Dermis microvascular lymphatic vessel endothelial cell (primary cell): ENCODE measurements around the gene CMTM1. TPM values are rescaled to one million over a fixed set of nuclear protein-coding genes. Genes with fewer than 3 reads are reported as not detected.
"Not testable (repeated sequence)": the region's sequence is repeated elsewhere in the genome, so short reads cannot be mapped to it uniquely, and the experiment has no call there.

Experiments
- DNase-seq, 2 donors: peaks; one replicate each; pipeline versions ENCODE4 v3.0.0 to v3.0.0-alpha.2; 2010; ENCODE audit warnings: low read depth in 2 of 2
- total RNA-seq: library from RNA; depleted of rRNA; stranded (reverse); fragments of >200 nt; gene quantifications from 2 replicates; pipeline ENCODE4 v1.2.1, GENCODE V29; 2014

CMTM1 gene
- total RNA-seq, 1 donor from 2014 or later = 1.9 TPM

DNA sequence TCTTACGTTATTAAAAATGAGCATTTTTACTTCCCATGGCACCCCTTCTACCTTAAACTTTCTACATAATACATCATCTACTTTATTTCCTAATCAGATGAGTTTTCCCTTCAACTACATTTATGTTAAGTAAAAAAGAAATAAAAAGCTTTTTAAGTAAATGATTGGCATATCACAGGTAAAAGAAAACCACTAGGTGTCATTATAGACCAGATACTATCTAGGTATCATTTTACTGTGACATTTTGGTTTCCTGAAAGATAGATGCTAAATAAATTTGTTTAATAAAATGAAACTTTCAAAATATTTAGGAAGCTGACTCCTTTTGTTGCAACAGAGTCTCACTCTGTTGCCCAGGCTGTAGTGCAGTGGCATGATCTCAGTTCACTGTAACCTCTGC lies 3.8 kb upstream of the CMTM1 start:
- DNase-seq = no peak

DNA sequence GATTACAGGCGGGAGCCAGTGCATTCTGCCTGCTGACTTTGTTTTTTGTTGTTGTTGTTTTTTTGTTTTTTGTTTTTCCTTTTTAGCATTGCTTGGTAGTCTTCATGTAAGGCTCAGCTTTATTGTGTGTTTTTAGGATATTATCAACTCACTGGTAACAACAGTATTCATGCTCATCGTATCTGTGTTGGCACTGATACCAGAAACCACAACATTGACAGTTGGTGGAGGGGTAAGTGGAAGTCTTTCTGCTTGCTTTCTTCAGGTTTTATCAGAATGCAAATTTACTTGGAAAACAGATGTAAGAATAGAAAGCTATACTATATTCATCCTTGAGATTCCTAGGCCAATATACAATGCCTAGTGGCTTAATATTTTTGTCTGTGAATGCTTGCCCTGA lies 3.3 kb upstream of the CMTM1 start:
- DNase-seq = no peak

DNA sequence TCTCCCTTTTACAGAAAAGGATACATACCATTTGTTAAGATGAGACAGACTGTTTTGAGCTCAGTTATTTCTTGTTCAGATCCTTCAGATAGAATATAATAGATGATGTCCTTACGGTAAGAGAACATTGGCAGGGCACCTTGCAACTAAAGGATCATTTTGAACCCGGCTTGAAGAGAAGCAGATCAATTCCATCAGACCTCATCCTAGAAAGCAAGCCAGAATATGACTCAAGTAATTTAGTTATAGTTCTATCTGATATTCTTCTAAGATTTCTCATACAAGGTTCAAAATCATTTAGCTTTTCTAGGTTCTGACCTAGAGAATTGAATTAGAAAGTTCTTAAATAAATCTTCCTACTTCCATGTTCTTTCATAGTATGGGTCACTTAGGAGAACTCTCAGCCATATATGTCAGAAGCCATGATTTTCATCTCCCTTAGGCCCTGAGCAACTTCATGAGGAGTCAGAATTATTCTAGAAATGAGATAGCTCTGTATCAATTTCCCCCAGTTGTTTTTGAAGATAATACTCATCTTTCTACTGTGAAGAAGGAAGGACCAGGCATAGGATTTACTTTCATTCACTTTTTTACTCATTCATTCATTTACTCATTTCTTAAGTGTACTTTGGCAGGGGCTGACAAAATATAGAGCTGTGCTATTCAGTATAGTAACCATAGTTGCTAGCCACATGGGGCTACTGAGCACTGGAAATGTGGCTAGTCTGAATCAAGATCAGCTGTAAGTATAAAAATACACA lies 2.5 kb upstream of the CMTM1 start:
- no peak for DNase-seq

DNA sequence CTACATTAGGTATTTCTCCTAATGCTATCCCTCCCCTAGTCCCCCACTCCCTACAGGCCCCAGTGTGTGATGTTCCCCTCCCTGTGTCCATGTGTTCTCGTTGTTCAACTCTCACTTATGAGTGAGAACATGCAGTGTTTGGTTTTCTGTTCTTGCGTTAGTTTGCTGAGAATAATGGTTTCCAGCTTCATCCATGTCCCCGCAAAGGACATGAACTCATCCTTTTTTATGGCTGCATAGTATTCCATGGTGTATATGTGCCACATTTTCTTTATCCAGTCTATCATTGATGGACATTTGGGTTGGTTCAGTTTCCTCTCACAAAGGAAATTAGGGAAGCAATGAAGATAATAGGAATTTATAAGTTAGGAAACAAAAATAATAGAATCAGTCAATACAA lies 1.0 kb downstream of the CMTM1 start:
- not testable (repeated sequence) for DNase-seq

DNA sequence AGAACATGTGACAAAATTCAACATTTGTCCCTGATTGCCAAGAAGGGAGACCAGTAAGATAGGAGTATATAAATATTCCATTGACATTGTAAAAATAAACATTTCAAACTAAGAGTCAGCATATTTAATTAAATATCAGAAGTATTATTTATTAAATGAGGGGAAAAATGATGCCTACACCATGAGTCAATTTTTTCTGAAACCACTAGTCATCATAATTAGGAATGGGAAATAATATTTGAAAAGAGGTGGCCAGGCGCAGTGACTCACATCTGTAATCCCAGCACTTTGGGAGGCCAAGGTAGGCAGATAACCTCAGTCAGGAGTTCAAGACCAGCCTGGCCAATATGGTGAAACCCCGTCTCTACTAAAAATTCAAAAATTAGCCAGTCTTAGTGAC lies 2.1 kb downstream of the CMTM1 start:
- no peak for DNase-seq

DNA sequence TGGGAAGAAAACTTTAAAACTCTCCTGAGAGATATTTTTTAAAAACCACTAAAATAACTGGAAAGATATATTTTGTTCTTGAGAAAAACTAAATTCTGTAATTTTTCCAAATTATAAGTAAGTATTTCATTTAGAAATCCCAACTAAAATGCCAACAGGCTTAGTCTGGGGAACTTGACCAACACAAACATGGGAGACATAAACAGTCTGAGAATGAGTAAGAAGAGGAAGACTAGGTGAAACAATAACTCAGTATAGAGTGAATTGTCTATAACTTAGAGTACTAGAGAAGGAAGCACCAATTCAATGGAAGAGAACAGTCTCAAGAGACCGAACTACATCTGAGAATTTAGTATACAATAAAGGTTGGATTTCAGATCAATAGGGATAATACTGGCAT lies 2.9 kb downstream of the CMTM1 start:
- peak in 1 of 2 donors; percentile 47 for DNase-seq

DNA sequence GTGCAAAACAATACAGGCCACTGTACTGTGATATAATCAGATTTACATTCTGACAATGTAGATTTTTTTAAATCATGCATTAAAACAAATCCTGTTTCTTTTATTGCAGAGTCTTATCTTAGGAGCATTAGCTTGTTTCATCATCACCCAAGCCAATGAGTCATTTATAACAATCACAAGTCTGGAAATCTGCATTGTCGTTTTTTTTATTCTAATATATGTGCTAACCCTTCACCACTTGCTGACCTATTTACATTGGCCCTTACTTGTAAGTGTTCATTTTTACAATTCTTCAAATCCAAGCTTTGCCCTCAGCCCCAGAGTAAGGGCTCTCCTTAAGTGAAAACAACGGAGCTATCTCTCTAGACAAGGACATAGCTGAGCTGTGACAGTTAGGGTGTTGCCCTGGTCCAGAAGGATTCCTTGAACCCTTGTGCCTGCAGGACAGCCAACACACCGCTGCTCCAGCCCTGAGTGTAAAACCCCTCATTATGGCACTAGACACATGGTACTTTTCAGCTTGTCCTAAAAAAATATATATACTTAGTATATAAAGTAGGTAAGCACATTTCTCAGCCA lies 3.7 kb downstream of the CMTM1 start:
- DNase-seq = peak in 1 of 2 donors; percentile 57

DNA sequence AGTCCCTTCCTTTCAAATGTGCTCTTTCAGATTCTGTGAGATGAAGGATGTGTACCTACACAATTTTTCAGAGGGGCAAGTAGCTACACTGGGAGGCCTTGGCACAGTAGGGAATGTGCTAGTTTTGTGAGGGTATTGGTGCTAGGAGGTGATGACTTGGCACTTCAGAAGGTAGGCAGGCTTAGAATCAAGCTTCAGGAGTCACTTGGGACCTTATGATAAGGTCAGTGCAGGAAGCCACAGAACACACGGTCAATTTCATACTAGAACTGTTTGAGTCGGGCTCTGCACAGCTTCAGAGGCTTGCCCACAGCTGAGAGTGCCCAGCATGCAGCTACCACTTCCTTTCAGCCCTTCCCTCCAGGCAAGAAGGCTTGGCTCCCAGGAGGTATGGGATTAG lies 6.1 kb downstream of the CMTM1 start:
- DNase-seq = no peak

DNA sequence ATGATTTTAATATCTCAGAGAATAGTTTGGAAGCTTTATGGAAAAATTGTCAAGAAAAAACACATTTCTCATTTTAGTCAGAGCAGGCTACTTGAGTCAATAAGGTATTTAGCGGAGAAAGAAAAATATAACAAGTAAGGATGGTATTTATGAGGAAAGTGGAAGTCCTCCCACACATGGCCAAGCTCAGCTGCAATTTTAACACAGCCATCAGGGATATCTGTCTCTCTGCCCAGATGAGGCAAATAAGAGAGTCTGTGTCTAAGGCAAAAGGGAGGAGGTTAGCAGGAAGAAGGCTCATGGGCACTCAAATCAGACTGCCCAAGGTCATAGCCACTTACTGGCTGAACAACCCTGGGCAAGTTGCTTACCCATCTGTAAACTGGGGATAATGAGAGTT lies 7.8 kb downstream of the CMTM1 start:
- no peak for DNase-seq

DNA sequence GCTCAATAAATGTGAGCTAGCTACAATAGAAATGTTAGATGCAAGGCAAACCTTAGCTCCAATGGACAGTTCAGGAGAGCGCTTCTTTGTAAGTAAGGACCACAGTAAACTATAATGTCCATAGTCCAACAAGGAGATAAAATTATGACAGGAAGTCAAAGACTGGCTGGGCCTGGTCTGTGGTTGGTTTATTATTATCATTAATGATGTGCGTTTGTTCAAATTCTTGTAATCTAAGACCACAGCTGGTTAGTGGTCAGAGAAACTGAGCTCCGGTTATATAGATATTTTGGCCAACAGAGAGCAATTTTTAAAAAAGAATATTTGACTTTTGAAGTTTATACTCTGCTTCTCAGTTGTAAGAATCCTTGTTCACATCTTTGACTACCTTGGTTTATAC lies 8.3 kb downstream of the CMTM1 start:
- DNase-seq = no peak

DNA sequence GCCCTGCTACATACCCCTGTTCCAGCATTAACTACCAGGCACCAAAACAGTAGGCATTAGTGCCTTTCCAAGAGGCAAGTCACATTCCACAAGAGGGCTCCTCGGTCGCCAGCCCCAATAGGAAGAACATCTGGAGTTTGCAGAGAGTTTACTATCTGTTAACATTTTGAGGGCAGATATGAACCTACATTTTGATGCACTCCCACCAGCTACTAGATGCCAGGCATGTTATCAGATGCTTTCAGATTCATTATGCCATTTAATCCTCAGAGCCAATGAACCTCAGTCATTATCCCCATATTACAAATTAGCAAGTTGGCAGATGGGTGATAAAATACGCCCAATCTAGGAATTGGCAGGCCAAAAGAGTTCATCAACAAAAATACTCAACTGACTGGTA lies 8.8 kb downstream of the CMTM1 start:
- no peak for DNase-seq

DNA sequence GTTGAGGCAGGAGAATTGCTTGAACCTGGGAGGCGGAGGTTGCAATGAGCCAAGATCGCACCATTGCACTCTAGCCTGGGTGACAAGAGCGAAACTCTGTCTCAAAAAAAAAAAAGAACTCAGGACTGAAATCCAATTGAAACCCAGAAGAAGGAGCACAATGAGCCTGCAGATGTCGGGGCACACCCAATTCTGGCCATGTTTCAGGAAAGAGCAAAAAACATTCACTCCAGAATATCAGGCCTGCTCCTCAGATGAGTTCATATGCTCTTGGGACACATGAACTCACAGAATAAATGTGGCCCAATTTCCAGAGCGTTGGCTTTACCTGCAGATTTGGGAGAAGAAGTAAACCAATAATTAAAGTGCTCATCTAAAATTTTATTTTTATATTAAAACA lies 10.1 kb downstream of the CMTM1 start:
- no peak for DNase-seq

DNA sequence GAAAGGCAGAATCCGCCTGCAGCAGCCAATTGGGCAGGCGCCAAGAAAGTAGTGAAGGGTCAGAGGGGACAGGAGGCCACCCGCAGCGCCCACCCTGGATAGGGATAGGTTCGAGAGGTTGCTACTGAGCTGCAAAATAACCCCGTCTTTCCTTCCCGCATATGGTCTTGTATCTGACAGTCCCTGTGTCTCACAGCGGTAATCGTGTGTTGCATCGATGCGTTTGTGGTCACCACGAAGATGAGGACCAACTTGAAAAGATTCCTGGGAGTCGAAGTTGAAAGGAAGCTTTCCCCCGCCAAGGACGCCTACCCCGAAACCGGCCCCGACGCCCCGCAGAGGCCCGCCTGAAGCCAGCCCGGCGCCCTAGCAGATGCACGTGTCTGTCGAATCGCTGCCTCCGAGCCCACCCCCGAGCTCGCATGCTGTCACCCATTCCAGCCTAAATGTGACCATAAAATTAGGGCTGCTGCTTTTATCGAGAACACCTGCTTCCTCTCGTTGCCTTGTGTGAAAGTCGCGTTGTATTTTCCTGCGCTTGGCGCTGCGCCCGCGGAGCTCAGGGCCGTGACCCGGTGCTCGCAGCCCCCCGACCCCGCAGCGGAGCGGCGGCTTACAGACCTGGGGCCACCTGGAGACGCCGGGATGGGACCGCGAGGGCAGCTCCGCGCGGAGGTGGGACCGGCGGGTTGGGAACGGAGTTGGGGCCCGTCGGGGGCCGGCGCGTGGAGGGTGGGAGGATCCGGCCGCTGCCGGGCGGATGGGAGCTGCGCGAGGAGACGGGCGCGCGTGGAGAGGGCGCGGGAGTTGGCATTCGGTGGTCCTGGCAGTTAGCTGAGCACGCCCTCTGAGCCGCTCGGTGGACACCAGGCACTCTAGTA lies 12.7 kb downstream of the CMTM1 start, which contains the start of gene CMTM2:
CMTM2 (plus strand) TSS at position 813 of the 881 bp plus-strand sequence. CDS start 145 bp downstream, outside the sequence.
- peak in 1 of 2 donors; percentile 30 for DNase-seq

DNA sequence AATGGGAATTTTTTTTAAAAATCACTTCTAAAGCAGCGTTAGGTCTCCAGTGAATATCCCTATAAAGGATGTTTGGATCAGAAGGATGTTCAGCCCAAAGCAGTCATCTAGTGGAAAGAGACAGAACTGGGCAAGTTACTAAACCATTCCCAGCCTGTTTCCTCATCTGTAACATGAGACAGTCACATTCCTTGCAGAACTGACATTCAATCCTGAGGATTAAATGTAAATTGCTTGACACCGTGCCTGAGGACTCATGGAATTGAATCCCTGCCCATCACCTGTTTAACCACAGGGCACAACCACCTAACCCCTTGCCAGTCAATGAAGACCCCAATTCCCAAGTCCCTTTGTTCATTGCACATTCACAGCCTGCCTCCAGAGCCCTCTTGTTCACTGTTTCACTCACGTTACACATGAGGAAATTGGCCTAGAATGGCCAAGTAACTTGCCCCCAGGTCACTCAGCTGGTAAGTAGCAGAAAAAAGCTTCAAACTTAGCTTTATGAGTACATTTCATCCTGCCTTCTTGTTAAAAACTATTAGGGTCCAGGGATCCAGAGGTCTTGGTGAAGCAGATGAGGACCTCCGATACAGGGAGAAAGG lies 14.5 kb downstream of the CMTM1 start:
- DNase-seq = no peak

DNA sequence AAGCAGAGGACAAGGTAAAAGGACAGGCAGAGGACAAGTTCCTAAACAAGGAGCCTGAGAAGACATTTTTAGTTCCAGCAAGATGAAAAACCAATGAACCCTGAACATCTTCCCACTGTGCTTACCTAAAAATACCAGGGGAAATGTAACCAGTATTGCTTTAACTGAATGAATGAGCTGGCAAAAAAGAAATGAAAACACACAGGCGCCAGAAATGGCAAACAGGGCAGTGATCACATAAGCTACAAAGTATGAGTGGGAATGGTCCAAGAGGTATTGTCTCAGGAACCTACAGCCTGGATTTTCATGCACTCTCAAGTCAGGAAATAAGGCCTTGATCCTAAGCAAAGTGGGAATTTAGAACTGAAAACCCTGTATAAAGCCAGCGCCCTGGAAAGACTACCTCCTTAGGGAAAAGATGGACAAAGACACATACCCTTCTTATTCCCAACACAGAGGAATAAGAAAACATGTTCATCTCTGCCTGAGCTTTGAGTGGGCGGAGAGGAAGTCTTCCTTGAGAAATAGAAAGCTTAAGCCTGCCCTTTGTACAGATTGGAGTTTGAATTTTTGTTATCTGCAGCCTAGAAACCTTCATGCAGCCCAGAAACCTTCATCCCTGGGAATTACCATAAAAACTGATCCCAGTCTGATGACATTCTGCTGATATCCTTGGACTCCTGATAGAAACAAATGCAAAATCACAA lies 15.2 kb downstream of the CMTM1 start:
- peak in 1 of 2 donors; percentile 10 for DNase-seq

DNA sequence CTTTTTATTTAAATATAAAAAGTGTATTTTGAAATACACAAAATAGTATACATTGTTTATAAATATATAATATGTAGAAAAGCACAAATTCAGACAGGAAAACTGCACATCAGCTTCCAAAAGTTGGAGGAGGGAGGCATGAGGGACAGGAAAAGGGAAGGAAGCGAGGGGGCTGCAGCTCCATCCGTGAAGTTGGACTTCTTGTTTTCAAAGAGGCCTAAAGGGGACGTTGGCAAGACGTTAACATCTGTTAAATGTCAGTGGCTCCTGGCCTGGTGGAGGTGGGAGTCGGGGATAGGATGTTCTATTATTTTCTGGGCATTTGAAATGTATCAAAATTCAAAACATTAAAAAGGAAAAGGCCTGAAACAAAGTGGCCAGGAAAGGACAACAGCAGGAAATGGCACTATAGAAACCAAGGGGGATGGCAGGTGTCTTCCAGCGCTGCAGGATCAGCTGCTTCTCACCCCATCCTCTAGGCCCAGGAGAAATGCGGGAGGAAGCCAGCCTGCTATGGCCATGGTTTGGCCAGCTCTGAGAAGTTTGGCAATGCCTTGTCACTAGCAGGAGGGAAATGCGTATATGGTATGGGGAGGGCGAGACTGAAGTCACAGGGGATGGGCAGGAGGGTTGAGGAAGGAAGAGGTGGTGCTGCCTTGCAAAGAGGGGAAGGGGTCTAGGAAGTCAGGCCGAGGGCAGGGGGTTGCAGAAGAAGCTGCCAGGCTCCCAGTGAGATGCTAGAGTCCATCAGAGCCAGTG lies 19.4 kb downstream of the CMTM1 start:
- no peak for DNase-seq

DNA sequence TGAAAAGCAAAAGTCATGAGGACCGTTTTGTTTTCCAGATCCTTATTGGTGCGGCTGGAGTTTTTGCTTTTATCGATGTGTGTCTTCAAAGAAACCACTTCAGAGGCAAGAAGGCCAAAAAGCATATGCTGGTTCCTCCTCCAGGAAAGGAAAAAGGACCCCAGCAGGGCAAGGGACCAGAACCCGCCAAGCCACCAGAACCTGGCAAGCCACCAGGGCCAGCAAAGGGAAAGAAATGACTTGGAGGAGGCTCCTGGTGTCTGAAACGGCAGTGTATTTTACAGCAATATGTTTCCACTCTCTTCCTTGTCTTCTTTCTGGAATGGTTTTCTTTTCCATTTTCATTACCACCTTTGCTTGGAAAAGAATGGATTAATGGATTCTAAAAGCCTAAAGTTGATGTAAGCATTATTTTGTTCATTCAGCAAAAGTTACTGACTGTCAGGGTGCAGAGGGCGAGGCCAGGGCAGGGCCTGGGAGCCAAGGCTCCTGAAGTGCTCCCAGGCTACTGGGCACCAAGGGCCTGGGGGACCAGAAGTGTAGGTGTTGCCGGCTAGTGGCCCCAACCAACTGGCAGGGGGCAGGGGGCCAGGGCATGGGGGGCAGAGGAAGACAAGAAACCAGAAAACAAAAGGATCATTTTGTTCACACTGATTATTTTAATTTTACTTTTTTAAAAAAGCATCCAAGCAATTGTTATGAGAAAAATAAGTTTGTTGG lies 21.8 kb downstream of the CMTM1 start:
- no peak for DNase-seq

DNA sequence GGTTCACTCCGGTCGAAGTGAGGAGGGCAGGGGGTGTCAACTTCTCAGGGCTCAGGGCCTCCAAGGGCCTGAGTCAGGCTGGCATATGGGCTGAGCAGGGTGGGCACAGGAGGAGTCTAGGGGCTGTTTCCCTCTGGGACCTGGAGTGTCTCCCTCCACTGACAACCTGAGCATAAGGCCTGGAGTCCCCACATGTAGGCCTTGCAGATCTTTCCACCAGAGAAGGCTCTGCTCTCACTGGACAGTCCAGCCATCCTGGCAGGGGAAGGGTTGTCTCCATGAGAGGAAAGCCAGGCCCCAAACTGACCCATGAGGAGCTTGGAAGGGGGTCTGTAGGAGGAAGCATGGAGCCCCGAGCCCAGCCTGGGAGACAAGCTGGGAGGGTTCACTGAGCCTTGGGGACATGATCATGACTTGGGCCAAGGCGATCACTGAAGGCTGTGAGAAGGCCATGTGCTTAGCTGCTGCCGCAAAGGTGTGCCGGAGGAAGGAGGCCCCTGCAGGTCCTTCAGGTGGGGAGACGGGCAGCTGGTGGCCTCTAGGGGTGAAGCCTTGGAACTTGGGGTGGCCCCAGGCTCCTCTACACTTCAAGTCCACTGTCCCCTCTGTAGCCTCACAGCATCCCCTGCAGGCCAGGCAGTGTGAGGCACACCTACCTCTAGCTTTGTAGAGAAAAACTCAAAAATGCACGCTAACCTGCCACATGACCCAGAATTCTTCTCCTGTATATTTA lies 22.9 kb downstream of the CMTM1 start:
- peak in 1 of 2 donors; percentile 55 for DNase-seq

DNA sequence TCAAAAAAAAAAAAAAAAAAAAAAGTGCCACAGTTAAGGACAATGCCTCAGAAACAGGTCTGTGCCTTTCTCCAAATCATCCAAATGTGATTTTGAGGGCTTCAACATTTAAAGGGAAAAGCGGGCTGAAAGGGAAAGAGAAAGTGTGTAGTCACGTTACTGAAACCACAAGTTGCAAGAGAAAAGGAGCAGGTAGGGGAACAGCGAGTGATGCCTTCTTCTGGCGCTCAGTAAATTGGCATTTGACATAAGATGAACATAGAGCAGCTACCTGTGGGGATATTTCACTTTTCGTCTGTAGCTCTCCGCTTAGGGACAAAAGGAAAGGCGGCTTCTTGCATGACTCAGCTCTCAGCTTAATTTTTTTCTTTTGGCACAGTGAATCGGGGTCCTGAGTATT lies 24.1 kb downstream of the CMTM1 start:
- DNase-seq = no peak
